T-helper 1 cell treated with Interleukin-12 subunit alpha and Interleukin-12 subunit beta and Interleukin-4 antibody, amounts not matched to agents 30 ng/mL and 1 ng/mL, for 36 hours (primary cell): Measurements from ENCODE around the gene SLC6A7. TPM values are rescaled to one million over a fixed set of nuclear protein-coding genes. Genes with fewer than 3 reads are reported as not detected.

Experiments used
- intact Hi-C: fragments of 100-400 bp; cut with micrococcal nuclease; formaldehyde crosslinking; loops from one replicate; pipeline ENCODE4 v1.15.1; 2024
- total RNA-seq: library from RNA; stranded (reverse); gene quantifications from 2 replicates; pipeline ENCODE4 v1.2.3, GENCODE V29; 2022

Gene SLC6A7
- total RNA-seq, 1 donor from 2014 or later: not detected

GRCh38 chr5:150255659-150256409 is 66.0 kb downstream of the SLC6A7 start:
- intact Hi-C loops: no loop called here

GRCh38 chr5:150256410-150257064 is 66.7 kb downstream of the SLC6A7 start:
- intact Hi-C loops: no loop called here

GRCh38 chr5:150257424-150257823 is 67.6 kb downstream of the SLC6A7 start:
- intact Hi-C loops: no loop called here

GRCh38 chr5:150258130-150258529 is 68.3 kb downstream of the SLC6A7 start:
- intact Hi-C loops: no loop called here

Other genes starting within 250 kb of the SLC6A7 start
- gene PDE6A, start 245.3 kb upstream of the SLC6A7 start, total RNA-seq: not detected in 2 replicates
- 11.1 and 12.0 TPM in 2 replicates for gene SLC26A2, start 229.3 kb upstream of the SLC6A7 start, total RNA-seq
- gene TIGD6, start 189.4 kb upstream of the SLC6A7 start, total RNA-seq: 2.2 and 2.5 TPM in 2 replicates
- 40.6 and 43.3 TPM in 2 replicates for gene HMGXB3, start 189.3 kb upstream of the SLC6A7 start, total RNA-seq
- gene CSF1R, start 103.5 kb upstream of the SLC6A7 start, total RNA-seq: 0.15 and 0.59 TPM in 2 replicates
- gene PDGFRB, start 34.2 kb upstream of the SLC6A7 start, total RNA-seq: 11.4 and 12.3 TPM in 2 replicates
- not detected in 2 replicates for gene CDX1, start 23.3 kb upstream of the SLC6A7 start, total RNA-seq
- gene CAMK2A, start 99.7 kb downstream of the SLC6A7 start, total RNA-seq: not detected in 2 replicates
- gene ARSI, start 112.8 kb downstream of the SLC6A7 start, total RNA-seq: not detected in 2 replicates
- gene TCOF1, start 167.6 kb downstream of the SLC6A7 start, total RNA-seq: 63.2 and 64.0 TPM in 2 replicates
- gene CD74, start 222.8 kb downstream of the SLC6A7 start, total RNA-seq: 1,446 and 1,476 TPM in 2 replicates